Measurements from ENCODE around the gene RASAL1. TPM values are rescaled to one million over a fixed set of nuclear protein-coding genes. Genes with fewer than 3 reads are reported as not detected.
A peak's percentile ranks its signal among the peaks of the same experiment; 100 is the strongest.

Gene RASAL1
- total and polyA plus RNA-seq, 2 experiments from 2014 or later = 2.7 to 8.2 TPM

- no peak for TF ChIP-seq ETS1 (IDR thresholded peaks at IDR 0.05)
- TF ChIP-seq POLR2AphosphoS5 (IDR thresholded peaks at IDR 0.05; ENCODE audit: low read depth) = no peak
- no peak for TF ChIP-seq NANOG (IDR thresholded peaks at IDR 0.05; ENCODE audit: borderline replicate concordance)
- no peak for TF ChIP-seq JUNB (IDR thresholded peaks at IDR 0.05; ENCODE audit: unreplicated experiment)
- TF ChIP-seq ZNF462 (CRISPR knock-in tag; IDR thresholded peaks at IDR 0.05) = no peak
Measured at GRCh38 chr12:113162102-113163029, 26.8 kb upstream of the RASAL1 start (continued).

- TF ChIP-seq ZNF331 (CRISPR knock-in tag; IDR thresholded peaks at IDR 0.05; ENCODE audit: low read depth) (no peak), POLR2AphosphoS5 (IDR thresholded peaks at IDR 0.05; ENCODE audit: low read depth) (peak; percentile 32; the same call in 1 of the 2 replicates)
- H3K79me2 ChIP-seq (replicated peaks; ENCODE audit: insufficient read depth) = no peaks in the 10 kb centered on the region
- H3K4me2 ChIP-seq = peak overlapping the region; percentile 64
- no peak overlapping the region for H3K27ac ChIP-seq (ENCODE audit: low read depth)
- DNase-seq (ENCODE audit: low spot score) = peak; percentile 98
- H3K27ac Mint-ChIP-seq = peak overlapping the region; percentile 83
- H3K4me3 ChIP-seq = 0 out of 2 replicates have a peak overlapping the region, but pooled peaks have one; percentile 43
- H3K9me2 ChIP-seq (ENCODE audit: insufficient read depth) = no peaks in the 10 kb centered on the region
- no peak overlapping the region; the same call in 2 of the 3 replicates for H3K4me3 Mint-ChIP-seq
- peak; percentile 95 for ATAC-seq
- H3K4me1 ChIP-seq (ENCODE audit: insufficient read depth) = peaks cover 9% of the 10 kb centered on the region; the same call in 1 of the 2 replicates
- peaks cover 11% of the 10 kb centered on the region; the same call in 1 of the 2 replicates for H3F3A ChIP-seq (replicated peaks; ENCODE audit: low read depth)
- no peaks in the 10 kb centered on the region for H3K27me3 ChIP-seq (ENCODE audit: insufficient read depth)
- H2AFZ ChIP-seq = no peak overlapping the region
- H3K4me1 Mint-ChIP-seq = peaks cover 25% of the 10 kb centered on the region
- peaks cover 14% of the 10 kb centered on the region; the same call in 1 of the 2 replicates for H4K20me1 ChIP-seq (replicated peaks; ENCODE audit: insufficient read depth)
- peaks cover 22% of the 10 kb centered on the region for H3K27me3 Mint-ChIP-seq (ENCODE audit: insufficient read depth, low read depth, poor library complexity)
- peaks cover 3% of the 10 kb centered on the region; the same call in 1 of the 3 replicates for H3K9me3 Mint-ChIP-seq
- H3K36me3 ChIP-seq (ENCODE audit: insufficient read depth) = peaks cover 6% of the 10 kb centered on the region; the same call in 1 of the 2 replicates
- H3K36me3 Mint-ChIP-seq (ENCODE audit: low read depth) = peaks cover 75% of the 10 kb centered on the region
Measured at GRCh38 chr12:113161415-113162016, 26.0 kb upstream of the RASAL1 start.

All from GM23338 (cell line).